Osteoblast (primary cell): Measurements from ENCODE around the gene FCGBP. TPM values are rescaled to one million over a fixed set of nuclear protein-coding genes. Genes with fewer than 3 reads are reported as not detected.

Experiments
- DNase-seq: peaks from one replicate; pipeline ENCODE4 v3.0.0; 2011; ENCODE audit warnings: low spot score, mixed read lengths; ENCODE audit not compliant: insufficient read length; ENCODE audit errors: missing footprints
- H2AFZ ChIP-seq: 2 replicates; pipeline ENCODE4 v1.6.0; 2011; ENCODE audit warnings: mild to moderate bottlenecking, low read length
- H3K27ac ChIP-seq: 2 replicates; pipeline ENCODE4 v1.5.1; 2011; ENCODE audit warnings: mild to moderate bottlenecking, low read depth, low read length, moderate library complexity
- H3K27me3 ChIP-seq: 2 replicates; pipeline ENCODE4 v1.6.0; 2012; ENCODE audit warnings: mild to moderate bottlenecking, control low read depth, inconsistent platforms, low read length, moderate library complexity; ENCODE audit not compliant: insufficient read depth
- H3K36me3 ChIP-seq: 2 replicates; pipeline ENCODE4 v1.5.1; 2011; ENCODE audit warnings: mild to moderate bottlenecking, low read length, control low read depth, moderate library complexity; ENCODE audit not compliant: insufficient read depth
- H3K4me1 ChIP-seq: 2 replicates; pipeline ENCODE4 v1.5.1; 2011; ENCODE audit warnings: mild to moderate bottlenecking, low read length, control low read depth, moderate library complexity; ENCODE audit not compliant: insufficient read depth
- H3K4me2 ChIP-seq: 2 replicates; pipeline ENCODE4 v1.6.0; 2011; ENCODE audit warnings: mild to moderate bottlenecking, low read length; ENCODE audit not compliant: insufficient read depth
- H3K4me3 ChIP-seq: fragments of 200-600 bp; sonication (generic); 3 replicates; pipeline ENCODE4 v1.5.1; 2012; ENCODE audit warnings: mild to moderate bottlenecking, low read length, inconsistent platforms; ENCODE audit not compliant: insufficient read depth
- H3K79me2 ChIP-seq: 2 replicates; pipeline ENCODE4 v1.6.0; 2012; ENCODE audit warnings: mild to moderate bottlenecking, low read length, control low read depth, inconsistent platforms; ENCODE audit not compliant: insufficient read depth
- H3K9me3 ChIP-seq: 2 replicates; pipeline ENCODE4 v1.5.1; 2011; ENCODE audit warnings: low read depth, low read length, control low read depth
- H4K20me1 ChIP-seq: 2 replicates; pipeline ENCODE4 v1.6.0; 2012; ENCODE audit warnings: mild to moderate bottlenecking, low read length, control low read depth; ENCODE audit not compliant: insufficient read depth
- CTCF ChIP-seq: IDR thresholded peaks from 2 replicates; pipeline ENCODE4 v1.5.1; 2011; ENCODE audit warnings: mild to moderate bottlenecking, low read depth, low read length, moderate library complexity; ENCODE audit errors: extremely low read depth
- total RNA-seq: library from RNA; depleted of rRNA; stranded (reverse); fragments of >200 nt; gene quantifications from 2 replicates; pipeline ENCODE4 v1.2.3, GENCODE V29; 2012

FCGBP gene
- total RNA-seq, 1 donor: under 0.01 TPM

- Histone ChIP-seq H3K27ac (no peak overlapping the region), H3K27me3 (no peaks in the 10 kb centered on the region), H3K36me3 (no peaks in the 10 kb centered on the region), H3K4me3 (no peak overlapping the region), H3K4me1 (no peaks in the 10 kb centered on the region), H3K79me2 (no peaks in the 10 kb centered on the region), H3K4me2 (no peak overlapping the region), H3K9me3 (no peaks in the 10 kb centered on the region), H4K20me1 (no peaks in the 10 kb centered on the region), H2AFZ (no peak overlapping the region)
- DNase-seq: no peak
- no peak for TF ChIP-seq CTCF
These were observed 6.7 kb upstream of the FCGBP start for GRCh38 chr19:39941151-39941550.

- TF ChIP-seq CTCF: no peak
- H3K27ac ChIP-seq: no peak overlapping the region
These were observed 5.9 kb upstream of the FCGBP start for GRCh38 chr19:39940221-39940833.

GRCh38 chr19:39939556-39939955, 5.1 kb upstream of the FCGBP start:
- no peak overlapping the region for H3K4me2 ChIP-seq
- H3K4me1 ChIP-seq: no peaks in the 10 kb centered on the region
- no peak overlapping the region for H3K4me3 ChIP-seq

More at GRCh38 chr19:39940221-39940833, 5.9 kb upstream of the FCGBP start:
- no peak overlapping the region for H3K4me2 ChIP-seq
- DNase-seq: peak; percentile 46
- H3K9me3 ChIP-seq: no peaks in the 10 kb centered on the region
- no peaks in the 10 kb centered on the region for H3K79me2 ChIP-seq
- H4K20me1 ChIP-seq: no peaks in the 10 kb centered on the region
- no peaks in the 10 kb centered on the region for H3K27me3 ChIP-seq
- no peak overlapping the region for H3K4me3 ChIP-seq
- H3K36me3 ChIP-seq: no peaks in the 10 kb centered on the region
- H3K4me1 ChIP-seq: no peaks in the 10 kb centered on the region
- H2AFZ ChIP-seq: no peak overlapping the region

GRCh38 chr19:39937787-39938186, 3.4 kb upstream of the FCGBP start:
- H3K4me1 ChIP-seq: no peaks in the 10 kb centered on the region

More at GRCh38 chr19:39939556-39939955, 5.1 kb upstream of the FCGBP start:
- Histone ChIP-seq H3K79me2 (no peaks in the 10 kb centered on the region), H2AFZ (no peak overlapping the region), H3K9me3 (no peaks in the 10 kb centered on the region), H3K27ac (no peak overlapping the region), H3K27me3 (no peaks in the 10 kb centered on the region), H3K36me3 (no peaks in the 10 kb centered on the region), H4K20me1 (no peaks in the 10 kb centered on the region)
- no peak for TF ChIP-seq CTCF
- no peak for DNase-seq

More at GRCh38 chr19:39937787-39938186, 3.4 kb upstream of the FCGBP start:
- Histone ChIP-seq H3K79me2 (no peaks in the 10 kb centered on the region), H4K20me1 (no peaks in the 10 kb centered on the region), H3K27me3 (no peaks in the 10 kb centered on the region), H3K4me2 (no peak overlapping the region), H3K9me3 (no peaks in the 10 kb centered on the region), H3K27ac (no peak overlapping the region), H3K36me3 (no peaks in the 10 kb centered on the region), H2AFZ (no peak overlapping the region), H3K4me3 (no peak overlapping the region)
- no peak for DNase-seq
- TF ChIP-seq CTCF: no peak
